GM04503 (cell line): ENCODE data around the gene SLC25A39.

ENCODE experiments used
- DNase-seq: peaks from one replicate; pipeline ENCODE4 v3.0.0-alpha.2; 2012; ENCODE audit warnings: low read depth

Gene SLC25A39

DNA sequence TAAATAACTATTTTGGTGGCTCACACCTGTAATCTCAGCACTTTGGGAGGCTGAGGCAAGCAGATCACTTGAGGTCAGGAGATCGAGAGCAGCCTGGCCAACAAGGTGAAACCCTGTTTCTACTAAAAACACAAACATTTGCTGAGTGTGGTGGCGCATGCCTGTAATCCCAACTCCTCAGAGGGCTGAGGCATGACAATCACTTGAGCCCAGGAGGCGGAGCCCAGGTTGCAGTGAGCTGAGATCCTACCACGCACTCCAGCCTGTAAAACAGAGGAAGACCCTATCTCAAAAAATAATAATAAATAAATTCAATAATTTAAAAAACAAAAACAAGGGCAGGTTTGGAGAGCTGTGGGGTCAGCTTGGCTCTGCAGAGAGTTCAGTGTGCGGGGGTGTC is 51.0 kb downstream of the SLC25A39 start:
- DNase-seq, result no peak

DNA sequence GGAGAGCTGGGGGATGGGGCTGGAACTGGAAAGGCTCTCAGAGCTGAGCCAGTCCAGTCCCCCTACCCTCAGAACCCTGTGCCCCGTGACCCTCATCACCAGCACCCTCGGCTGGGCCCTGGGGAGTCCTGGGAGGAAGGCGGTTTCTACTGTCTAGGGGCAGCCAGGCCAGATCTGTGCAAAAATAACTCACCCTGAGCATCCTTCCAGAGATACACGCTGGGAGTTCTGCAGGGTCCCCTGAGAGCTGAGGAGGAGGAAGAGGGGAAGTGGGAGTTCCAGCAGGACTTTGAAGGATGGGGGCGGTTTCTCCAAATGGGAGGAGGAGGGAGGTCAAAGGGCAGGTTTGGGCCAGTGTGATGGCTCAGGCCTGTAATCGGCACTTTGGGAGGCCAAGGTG is 51.7 kb downstream of the SLC25A39 start:
- no peak for DNase-seq

DNA sequence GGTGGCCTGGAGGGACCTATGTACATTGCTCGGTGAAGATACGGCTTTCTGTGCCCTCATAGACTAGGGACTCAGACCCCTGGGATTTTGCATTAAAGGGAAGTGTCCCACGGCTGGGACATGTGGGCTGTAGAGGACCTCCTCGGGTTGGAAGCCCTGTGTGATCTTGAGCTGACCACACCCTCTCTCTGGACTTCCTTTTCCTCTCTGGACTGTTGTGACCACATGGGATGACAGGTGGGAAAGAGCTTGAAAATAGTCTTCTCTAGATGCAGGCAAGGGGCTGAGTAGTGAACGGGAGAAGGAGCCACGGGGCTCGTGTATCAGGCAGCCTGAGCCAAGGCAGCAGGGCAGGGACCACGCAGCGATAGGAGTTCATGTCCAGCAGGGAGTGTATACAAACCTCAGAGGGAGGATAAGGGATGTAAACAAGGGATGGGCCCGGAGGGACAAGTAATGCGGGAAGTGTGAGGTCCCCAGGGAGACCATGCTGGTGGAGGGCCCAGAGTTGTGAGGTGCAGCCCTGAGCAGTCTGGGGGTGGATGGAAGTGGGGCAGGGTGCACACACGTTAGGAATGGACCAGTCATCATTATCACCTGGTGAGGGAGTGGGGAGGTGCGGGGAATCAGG is 52.2 kb downstream of the SLC25A39 start:
- no peak for DNase-seq
